ENCODE results near the gene RAB4B. TPM values are rescaled to one million over a fixed set of nuclear protein-coding genes. Genes with fewer than 3 reads are reported as not detected.

The RAB4B gene
- polyA plus RNA-seq, 1 donor = 11.1 TPM

Other genes starting within 250 kb of the RAB4B start
- gene SHKBP1, start 201.4 kb upstream of the RAB4B start, polyA plus RNA-seq (ENCODE audit: insufficient read length) = 18.7 TPM
- 297 TPM for gene LTBP4, start 176.9 kb upstream of the RAB4B start, polyA plus RNA-seq (ENCODE audit: insufficient read length)
- 36.7 TPM for gene NUMBL, start 87.6 kb upstream of the RAB4B start, polyA plus RNA-seq (ENCODE audit: insufficient read length)
- gene COQ8B, start 61.4 kb upstream of the RAB4B start, polyA plus RNA-seq (ENCODE audit: insufficient read length) = 25.4 TPM
- 12.1 TPM for gene ITPKC, start 61.1 kb upstream of the RAB4B start, polyA plus RNA-seq (ENCODE audit: insufficient read length)
- gene ACTMAP, start 27.8 kb upstream of the RAB4B start, polyA plus RNA-seq (ENCODE audit: insufficient read length) = 12.7 TPM
- 75.2 TPM for gene SNRPA, start 27.0 kb upstream of the RAB4B start, polyA plus RNA-seq (ENCODE audit: insufficient read length)
- 1.2 TPM for gene MIA, start 2.7 kb upstream of the RAB4B start, polyA plus RNA-seq (ENCODE audit: insufficient read length)
- 46.1 TPM for gene EGLN2, start 20.9 kb downstream of the RAB4B start, polyA plus RNA-seq (ENCODE audit: insufficient read length)
- gene CYP2A6, start 72.2 kb downstream of the RAB4B start, polyA plus RNA-seq (ENCODE audit: insufficient read length) = not detected
- gene CYP2A7, start 104.0 kb downstream of the RAB4B start, polyA plus RNA-seq (ENCODE audit: insufficient read length) = not detected
- not detected for gene CYP2B6, start 213.0 kb downstream of the RAB4B start, polyA plus RNA-seq (ENCODE audit: insufficient read length)

Measured in hindlimb muscle (tissue), 1 donor.